Liver (tissue), 3 donors: ENCODE results near the gene CEND1.

Experiments
- FOXA1 ChIP-seq: IDR thresholded peaks from 2 replicates; pipeline ENCODE4 v1.6.1; 2016; ENCODE audit warnings: antibody characterized with exemption
- MAX ChIP-seq: IDR thresholded peaks from 2 replicates; pipeline ENCODE4 v1.6.1; 2016; ENCODE audit warnings: antibody characterized with exemption
- RXRA ChIP-seq, 2 donors: IDR thresholded peaks; 2 replicates each; pipeline ENCODE4 v1.6.1; 2017 to 2018; ENCODE audit warnings: antibody characterized with exemption in 2 of 2, mild to moderate bottlenecking in 1 of 2
- SP1 ChIP-seq: IDR thresholded peaks from 2 replicates; pipeline ENCODE4 v1.6.1; 2018; ENCODE audit warnings: antibody characterized with exemption, mild to moderate bottlenecking
- YY1 ChIP-seq: IDR thresholded peaks from 2 replicates; pipeline ENCODE4 v1.6.1; 2016; ENCODE audit warnings: antibody characterized with exemption, mild to moderate bottlenecking
- TF ChIP-seq, protein P1 (sequence below): fragments of 150-350 bp; IDR thresholded peaks from 2 replicates; pipeline ENCODE4 v1.5.1; 2017; ENCODE audit warnings: improper control_type of control experiment, low read depth, low read length; ENCODE audit not compliant: missing input control
- donor health status: healthy.
- donor health status: healthy.

GRCh38 chr11:790721-791564 is 1.1 kb upstream of the CEND1 start:
- TF ChIP-seq, protein P1, sequence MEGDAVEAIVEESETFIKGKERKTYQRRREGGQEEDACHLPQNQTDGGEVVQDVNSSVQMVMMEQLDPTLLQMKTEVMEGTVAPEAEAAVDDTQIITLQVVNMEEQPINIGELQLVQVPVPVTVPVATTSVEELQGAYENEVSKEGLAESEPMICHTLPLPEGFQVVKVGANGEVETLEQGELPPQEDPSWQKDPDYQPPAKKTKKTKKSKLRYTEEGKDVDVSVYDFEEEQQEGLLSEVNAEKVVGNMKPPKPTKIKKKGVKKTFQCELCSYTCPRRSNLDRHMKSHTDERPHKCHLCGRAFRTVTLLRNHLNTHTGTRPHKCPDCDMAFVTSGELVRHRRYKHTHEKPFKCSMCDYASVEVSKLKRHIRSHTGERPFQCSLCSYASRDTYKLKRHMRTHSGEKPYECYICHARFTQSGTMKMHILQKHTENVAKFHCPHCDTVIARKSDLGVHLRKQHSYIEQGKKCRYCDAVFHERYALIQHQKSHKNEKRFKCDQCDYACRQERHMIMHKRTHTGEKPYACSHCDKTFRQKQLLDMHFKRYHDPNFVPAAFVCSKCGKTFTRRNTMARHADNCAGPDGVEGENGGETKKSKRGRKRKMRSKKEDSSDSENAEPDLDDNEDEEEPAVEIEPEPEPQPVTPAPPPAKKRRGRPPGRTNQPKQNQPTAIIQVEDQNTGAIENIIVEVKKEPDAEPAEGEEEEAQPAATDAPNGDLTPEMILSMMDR: no peak
- TF ChIP-seq MAX (no peak), RXRA (IDR thresholded peaks at IDR 0.05) (no peak), YY1 (no peak), FOXA1 (no peak), SP1 (no peak)
